Loucy (cell line): ENCODE data around the gene SDS.

Source experiments
- H2AFZ ChIP-seq: fragments of 200-600 bp; sonication (generic); 2 replicates; pipeline ENCODE4 v1.6.0; 2016; ENCODE audit warnings: antibody characterized with exemption, mild to moderate bottlenecking, low read length, moderate library complexity
- H3F3A ChIP-seq: fragments of 200-600 bp; 2 replicates; pipeline ENCODE4 v1.6.0; 2016; ENCODE audit warnings: antibody characterized with exemption, low read depth, mild to moderate bottlenecking
- H3K27me3 ChIP-seq: fragments of 200-600 bp; sonication (generic); 2 replicates; pipeline ENCODE4 v1.6.1; 2014; ENCODE audit warnings: low read length, mild to moderate bottlenecking; ENCODE audit not compliant: insufficient read depth, poor library complexity, severe bottlenecking
- H3K36me3 ChIP-seq: fragments of 200-600 bp; sonication (generic); 2 replicates; pipeline ENCODE4 v1.6.1; 2016; ENCODE audit warnings: low read length; ENCODE audit not compliant: insufficient read depth
- H3K4me1 ChIP-seq: fragments of 200-600 bp; sonication (generic); 2 replicates; pipeline ENCODE4 v1.5.1; 2014; ENCODE audit warnings: low read length, mild to moderate bottlenecking; ENCODE audit not compliant: insufficient read depth, poor library complexity, severe bottlenecking
- H3K4me2 ChIP-seq: fragments of 200-600 bp; sonication (generic); 2 replicates; pipeline ENCODE4 v1.6.0; 2014; ENCODE audit warnings: antibody characterized with exemption, low read length, low read depth, mild to moderate bottlenecking; ENCODE audit not compliant: poor library complexity, severe bottlenecking
- H3K4me3 ChIP-seq: fragments of 200-600 bp; sonication (generic); 2 replicates; pipeline ENCODE4 v1.5.1; 2014; ENCODE audit warnings: low read length, mild to moderate bottlenecking, mixed read lengths; ENCODE audit not compliant: poor library complexity, severe bottlenecking
- H3K79me2 ChIP-seq: fragments of 200-600 bp; sonication (generic); 2 replicates; pipeline ENCODE4 v1.6.1; 2014; ENCODE audit warnings: low read length; ENCODE audit not compliant: insufficient read depth
- H3K9ac ChIP-seq: fragments of 200-600 bp; sonication (generic); 2 replicates; pipeline ENCODE4 v1.6.0; 2014; ENCODE audit warnings: mild to moderate bottlenecking, low read depth, low read length, moderate library complexity; ENCODE audit not compliant: poor library complexity, severe bottlenecking
- H3K9me2 ChIP-seq: fragments of 200-600 bp; sonication (generic); replicated peaks from 2 replicates; pipeline ENCODE4 v1.6.1; 2016; ENCODE audit warnings: low read depth, low read length, mixed read lengths
- H3K9me3 ChIP-seq: fragments of 200-600 bp; sonication (generic); 2 replicates; pipeline ENCODE4 v1.6.1; 2014; ENCODE audit warnings: mild to moderate bottlenecking, antibody characterized with exemption, low read length, low read depth; ENCODE audit not compliant: insufficient read depth
- H4K20me1 ChIP-seq: fragments of 200-600 bp; sonication (generic); 2 replicates; pipeline ENCODE4 v1.6.0; 2014; ENCODE audit warnings: antibody characterized with exemption, low read length, mild to moderate bottlenecking; ENCODE audit not compliant: insufficient read depth, poor library complexity, severe bottlenecking
- EZH2phosphoT487 ChIP-seq: fragments of 200-600 bp; IDR thresholded peaks from 2 replicates; pipeline ENCODE4 v1.6.1; 2018; ENCODE audit warnings: antibody characterized with exemption, mild to moderate bottlenecking, moderate library complexity, borderline replicate concordance
- TF ChIP-seq, protein P1 (sequence below): fragments of 200-600 bp; sonication (generic); conservative IDR thresholded peaks from 2 replicates; pipeline ENCODE4 v1.5.1; 2014; ENCODE audit warnings: mild to moderate bottlenecking, antibody characterized with exemption, low read length

SDS gene

DNA sequence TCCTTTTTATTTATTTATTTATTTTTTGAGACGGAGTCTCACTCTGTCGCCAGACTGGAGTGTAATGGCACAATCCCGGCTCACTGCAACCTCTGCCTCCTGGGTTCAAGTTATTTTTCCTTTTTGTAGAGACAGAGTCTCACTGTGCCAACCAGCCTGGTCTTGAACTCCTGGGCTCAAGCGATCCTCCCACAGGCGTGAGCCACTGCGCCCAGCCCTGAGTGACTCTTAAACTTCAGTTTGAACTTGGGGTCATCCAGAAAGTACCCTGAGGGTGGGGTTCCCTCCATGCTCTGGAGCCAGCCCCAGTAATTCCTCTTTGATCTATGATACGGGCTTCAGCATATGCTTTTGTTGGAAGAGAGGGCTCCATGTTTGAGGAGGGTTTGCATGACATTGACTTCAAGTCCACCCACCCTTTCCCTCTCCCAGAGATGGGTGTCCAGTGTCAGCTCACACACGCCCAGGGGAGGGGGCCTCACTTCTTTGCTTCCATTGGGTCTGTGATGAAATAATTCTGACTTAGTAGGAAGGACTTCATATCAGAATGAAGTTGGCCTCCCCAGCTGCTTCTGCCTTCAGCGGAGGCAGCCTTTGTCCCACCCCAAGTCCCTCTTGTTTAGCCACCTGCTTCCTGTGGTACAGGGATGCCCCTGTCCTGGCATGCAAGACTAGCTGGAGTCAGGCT is 11.9 kb downstream of the SDS start:
- no peaks in the 10 kb centered on the region for H3K9me2 ChIP-seq
- H3K4me3 ChIP-seq, result no peak overlapping the region
- no peaks in the 10 kb centered on the region for H3F3A ChIP-seq
- H2AFZ ChIP-seq, result no peak overlapping the region
- H3K4me1 ChIP-seq, result no peaks in the 10 kb centered on the region
- H3K27me3 ChIP-seq, result no peaks in the 10 kb centered on the region
- H3K4me2 ChIP-seq, result no peak overlapping the region
- no peak overlapping the region for H3K9ac ChIP-seq
- no peaks in the 10 kb centered on the region for H3K79me2 ChIP-seq
- TF ChIP-seq, protein P1, sequence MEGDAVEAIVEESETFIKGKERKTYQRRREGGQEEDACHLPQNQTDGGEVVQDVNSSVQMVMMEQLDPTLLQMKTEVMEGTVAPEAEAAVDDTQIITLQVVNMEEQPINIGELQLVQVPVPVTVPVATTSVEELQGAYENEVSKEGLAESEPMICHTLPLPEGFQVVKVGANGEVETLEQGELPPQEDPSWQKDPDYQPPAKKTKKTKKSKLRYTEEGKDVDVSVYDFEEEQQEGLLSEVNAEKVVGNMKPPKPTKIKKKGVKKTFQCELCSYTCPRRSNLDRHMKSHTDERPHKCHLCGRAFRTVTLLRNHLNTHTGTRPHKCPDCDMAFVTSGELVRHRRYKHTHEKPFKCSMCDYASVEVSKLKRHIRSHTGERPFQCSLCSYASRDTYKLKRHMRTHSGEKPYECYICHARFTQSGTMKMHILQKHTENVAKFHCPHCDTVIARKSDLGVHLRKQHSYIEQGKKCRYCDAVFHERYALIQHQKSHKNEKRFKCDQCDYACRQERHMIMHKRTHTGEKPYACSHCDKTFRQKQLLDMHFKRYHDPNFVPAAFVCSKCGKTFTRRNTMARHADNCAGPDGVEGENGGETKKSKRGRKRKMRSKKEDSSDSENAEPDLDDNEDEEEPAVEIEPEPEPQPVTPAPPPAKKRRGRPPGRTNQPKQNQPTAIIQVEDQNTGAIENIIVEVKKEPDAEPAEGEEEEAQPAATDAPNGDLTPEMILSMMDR, result no peak
- TF ChIP-seq EZH2phosphoT487, result no peak
- H4K20me1 ChIP-seq, result no peaks in the 10 kb centered on the region
- no peaks in the 10 kb centered on the region for H3K36me3 ChIP-seq
- H3K9me3 ChIP-seq, result no peaks in the 10 kb centered on the region

DNA sequence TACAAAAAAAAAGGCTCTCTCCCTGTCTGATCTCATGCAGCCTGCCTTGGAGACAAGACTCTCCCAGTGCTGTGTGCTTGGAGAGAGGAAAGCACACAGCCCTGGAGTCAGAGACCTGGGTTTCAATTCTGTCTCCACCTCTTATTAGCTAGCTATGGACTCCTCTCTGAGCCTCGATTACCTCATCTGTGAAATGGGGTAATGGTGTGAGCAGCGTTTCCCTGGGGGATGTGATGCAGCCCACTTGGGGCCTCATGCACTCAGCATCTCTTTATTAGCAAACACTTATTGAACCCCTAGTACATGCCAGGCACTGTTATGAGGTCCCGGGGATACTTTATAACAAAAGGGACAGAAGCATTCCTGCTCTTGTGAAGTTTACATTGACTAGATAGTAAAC is 12.5 kb downstream of the SDS start:
- H4K20me1 ChIP-seq, result no peaks in the 10 kb centered on the region
- H3F3A ChIP-seq, result no peaks in the 10 kb centered on the region
- no peaks in the 10 kb centered on the region for H3K27me3 ChIP-seq
- H3K9ac ChIP-seq, result no peak overlapping the region
- TF ChIP-seq, protein P1, result no peak
- no peak for TF ChIP-seq EZH2phosphoT487
- no peaks in the 10 kb centered on the region for H3K79me2 ChIP-seq
- H3K4me2 ChIP-seq, result no peak overlapping the region
- H3K9me2 ChIP-seq, result no peaks in the 10 kb centered on the region
- H3K4me3 ChIP-seq, result no peak overlapping the region
- no peak overlapping the region for H2AFZ ChIP-seq
- H3K9me3 ChIP-seq, result no peaks in the 10 kb centered on the region
- no peaks in the 10 kb centered on the region for H3K36me3 ChIP-seq
- no peaks in the 10 kb centered on the region for H3K4me1 ChIP-seq

DNA sequence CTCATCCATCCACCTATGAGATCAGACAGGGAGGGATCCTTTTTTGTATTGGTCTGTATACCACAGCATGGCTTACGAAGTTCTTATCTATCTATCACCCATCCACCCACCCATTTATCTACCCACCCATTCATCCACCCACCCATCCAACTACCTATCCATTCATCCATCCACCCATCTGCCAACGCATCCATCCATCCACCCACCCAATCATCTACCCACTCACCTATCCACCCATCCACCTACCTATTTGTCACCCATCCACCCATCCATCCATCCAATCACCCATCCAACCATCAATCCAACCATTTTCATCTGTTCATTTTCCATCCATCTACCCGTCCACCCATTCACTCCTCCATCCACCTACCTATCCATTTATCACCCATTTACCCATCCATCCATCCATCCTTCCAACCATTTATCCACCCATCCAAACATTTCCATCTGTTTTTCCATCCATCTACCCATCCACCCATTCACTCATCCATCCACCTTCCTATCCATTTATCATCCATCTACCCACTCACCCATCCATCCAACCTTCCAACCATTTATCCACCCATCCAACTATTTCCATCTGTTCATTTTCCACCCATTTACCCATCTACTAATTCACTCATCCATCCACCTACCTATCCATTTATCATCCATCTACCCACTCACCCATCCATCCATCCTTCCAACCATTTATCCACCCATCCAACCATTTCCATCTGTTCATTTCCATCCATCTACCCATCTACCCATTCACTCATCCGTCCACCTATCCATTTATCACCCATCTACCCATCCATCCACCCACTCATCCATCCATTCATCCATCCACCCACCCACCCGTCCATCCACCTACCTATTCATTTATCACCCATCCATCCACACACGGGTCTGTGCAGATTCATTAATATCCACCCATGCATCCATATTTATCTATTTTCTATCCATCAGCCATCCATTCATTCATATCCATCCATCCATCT is 13.3 kb downstream of the SDS start:
- no peaks in the 10 kb centered on the region for H3K4me1 ChIP-seq
- no peaks in the 10 kb centered on the region for H3K79me2 ChIP-seq
- TF ChIP-seq EZH2phosphoT487, result no peak
- TF ChIP-seq, protein P1, result no peak
- H3K4me2 ChIP-seq, result no peak overlapping the region
- H3K9me3 ChIP-seq, result no peaks in the 10 kb centered on the region
- no peaks in the 10 kb centered on the region for H3K9me2 ChIP-seq
- H3K27me3 ChIP-seq, result no peaks in the 10 kb centered on the region
- no peaks in the 10 kb centered on the region for H3K36me3 ChIP-seq
- H3K9ac ChIP-seq, result no peak overlapping the region
- no peak overlapping the region for H2AFZ ChIP-seq
- no peaks in the 10 kb centered on the region for H4K20me1 ChIP-seq
- no peaks in the 10 kb centered on the region for H3F3A ChIP-seq
- no peak overlapping the region for H3K4me3 ChIP-seq
